ENCODE measurements around the gene GPANK1. TPM values are rescaled to one million over a fixed set of nuclear protein-coding genes. Genes with fewer than 3 reads are reported as not detected.
A peak's percentile ranks its signal among the peaks of the same experiment; 100 is the strongest.

Gene GPANK1
- total and polyA plus RNA-seq, 9 of the 15 experiments (the other 6 are each of a cell fraction or from before 2014, with no cell fraction given), result 32.2 to 111 (median 46.3) TPM

- TF ChIP-seq ETS1 (conservative IDR thresholded peaks at IDR 0.05; ENCODE audit: control insufficient read depth, low read depth, low read length) (0 out of 2 replicates have a peak, but pooled peaks have one; percentile 22), FOXA3 (CRISPR knock-in tag; conservative IDR thresholded peaks at IDR 0.05 in 1 of 2, IDR thresholded peaks at IDR 0.05 in 1 of 2) (peak in 1 of 2 experiments; percentile 75; a peak in 1 of 4 replicates), KHSRP (IDR thresholded peaks at IDR 0.05) (no peak), HBP1 (CRISPR knock-in tag; IDR thresholded peaks at IDR 0.05) (peak; percentile 10; the same call in 1 of the 2 replicates), FOXP4 (CRISPR knock-in tag; IDR thresholded peaks at IDR 0.05; ENCODE audit: borderline replicate concordance) (0 out of 2 replicates have a peak, but pooled peaks have one; percentile 42), REST (IDR thresholded peaks at IDR 0.05; ENCODE audit: borderline replicate concordance) (no peak), REST (CRISPR knock-in tag; IDR thresholded peaks at IDR 0.05; ENCODE audit: low read depth) (no peak), GATA2 (CRISPR knock-in tag; IDR thresholded peaks at IDR 0.05) (no peak), ZC3H4 (CRISPR knock-in tag; IDR thresholded peaks at IDR 0.05; ENCODE audit: borderline replicate concordance) (0 out of 2 replicates have a peak, but pooled peaks have one; percentile 75), ZNF124 (CRISPR knock-in tag; IDR thresholded peaks at IDR 0.05) (no peak), NFIC (IDR thresholded peaks at IDR 0.05) (peak; percentile 69), MYNN (IDR thresholded peaks at IDR 0.05) (peak; percentile 38; the same call in 1 of the 2 replicates), MYNN (CRISPR knock-in tag; IDR thresholded peaks at IDR 0.05) (no peak), HDAC6 (IDR thresholded peaks at IDR 0.05; ENCODE audit: low read depth, low read length) (0 out of 2 replicates have a peak, but pooled peaks have one; percentile 60)
Measured at GRCh38 chr6:31701666-31702404, 37.0 kb upstream of the GPANK1 start (continued).
